HG03571 (cell line): ENCODE data around the gene NMRK1.

Source experiments
- ATAC-seq: cut with Tn5 transposase; IDR thresholded peaks from one replicate; pipeline ENCODE4 v1.9.1; 2021; ENCODE audit not compliant: unreplicated experiment

Gene NMRK1

GRCh38 chr9:75102177-75102790 is 14.3 kb upstream of the NMRK1 start:
- ATAC-seq = no peak

GRCh38 chr9:75101004-75101588 is 13.1 kb upstream of the NMRK1 start:
- no peak for ATAC-seq

- ATAC-seq = no peak
These were observed 8.8 kb upstream of the NMRK1 start for GRCh38 chr9:75096796-75097195.

- no peak for ATAC-seq
These were observed 4.8 kb upstream of the NMRK1 start for GRCh38 chr9:75092766-75093165.

GRCh38 chr9:75090579-75090978 is 2.6 kb upstream of the NMRK1 start:
- no peak for ATAC-seq

GRCh38 chr9:75089373-75089766 is 1.4 kb upstream of the NMRK1 start:
- ATAC-seq = no peak

- peak; percentile 39 for ATAC-seq
These were observed 854 bp upstream of the NMRK1 start for GRCh38 chr9:75088646-75089372.

GRCh38 chr9:75087289-75087823 is 599 bp downstream of the NMRK1 start:
- ATAC-seq = no peak

GRCh38 chr9:75086541-75087288 is 1.2 kb downstream of the NMRK1 start:
- ATAC-seq = no peak

GRCh38 chr9:75085640-75086039 is 2.3 kb downstream of the NMRK1 start:
- ATAC-seq = no peak

- no peak for ATAC-seq
These were observed 3.8 kb downstream of the NMRK1 start for GRCh38 chr9:75084081-75084672.

- no peak for ATAC-seq
These were observed 4.6 kb downstream of the NMRK1 start for GRCh38 chr9:75083188-75083970.

- ATAC-seq = no peak
These were observed 6.3 kb downstream of the NMRK1 start for GRCh38 chr9:75081632-75082031.

GRCh38 chr9:75072895-75073294 is 15.1 kb downstream of the NMRK1 start:
- ATAC-seq = no peak

- no peak for ATAC-seq
These were observed 16.3 kb downstream of the NMRK1 start for GRCh38 chr9:75071530-75072122.

GRCh38 chr9:75069171-75069570 is 18.8 kb downstream of the NMRK1 start:
- ATAC-seq = no peak

GRCh38 chr9:75067894-75068293 is 20.1 kb downstream of the NMRK1 start:
- ATAC-seq = no peak

GRCh38 chr9:75065510-75065909 is 22.4 kb downstream of the NMRK1 start:
- no peak for ATAC-seq

GRCh38 chr9:75064307-75065025 is 23.5 kb downstream of the NMRK1 start:
- ATAC-seq = no peak
